ENCODE measurements around the gene NEURL1. TPM values are rescaled to one million over a fixed set of nuclear protein-coding genes. Genes with fewer than 3 reads are reported as not detected.
"Not testable (repeated sequence)": the region's sequence is repeated elsewhere in the genome, so short reads cannot be mapped to it uniquely, and the experiment has no call there.

The NEURL1 gene
- total RNA-seq, 2 experiments from 2014 or later = 2.2 to 2.5 TPM

- DNase-seq (no peak), ATAC-seq (no peak)
- H3K9me3 Mint-ChIP-seq (ENCODE audit: low read depth) = no peaks in the 10 kb centered on the region
- H3K4me1 Mint-ChIP-seq = peaks cover 18% of the 10 kb centered on the region
- no peak overlapping the region for H3K4me3 Mint-ChIP-seq
- H3K36me3 Mint-ChIP-seq = no peaks in the 10 kb centered on the region
- peaks cover 36% of the 10 kb centered on the region for H3K27me3 Mint-ChIP-seq
- CTCF ChIA-PET = no interaction called here
- H3K27ac Mint-ChIP-seq = no peak overlapping the region
Measured at GRCh38 chr10:103519798-103520197, 26.3 kb downstream of the NEURL1 start.

GRCh38 chr10:103522006-103522405 lies 28.5 kb downstream of the NEURL1 start:
- H3K27ac Mint-ChIP-seq; H3K9me3 Mint-ChIP-seq (ENCODE audit: low read depth); H3K4me3 Mint-ChIP-seq; CTCF ChIA-PET; H3K4me1 Mint-ChIP-seq; H3K36me3 Mint-ChIP-seq; ATAC-seq; DNase-seq: not testable (repeated sequence)
- H3K27me3 Mint-ChIP-seq = peaks cover 53% of the 10 kb centered on the region

- DNase-seq (no peak), ATAC-seq (no peak)
- H3K36me3 Mint-ChIP-seq = no peaks in the 10 kb centered on the region
- no peak overlapping the region for H3K27ac Mint-ChIP-seq
- H3K4me3 Mint-ChIP-seq = no peak overlapping the region
- H3K27me3 Mint-ChIP-seq = peaks cover 53% of the 10 kb centered on the region
- no peaks in the 10 kb centered on the region for H3K4me1 Mint-ChIP-seq
- CTCF ChIA-PET = no interaction called here
- no peaks in the 10 kb centered on the region for H3K9me3 Mint-ChIP-seq (ENCODE audit: low read depth)
Measured at GRCh38 chr10:103523683-103524082, 30.2 kb downstream of the NEURL1 start.

- Mint-ChIP-seq H3K9me3 (ENCODE audit: low read depth) (peaks cover 6% of the 10 kb centered on the region), H3K27ac (no peak overlapping the region), H3K27me3 (peaks cover 56% of the 10 kb centered on the region), H3K36me3 (no peaks in the 10 kb centered on the region), H3K4me1 (no peaks in the 10 kb centered on the region), H3K4me3 (no peak overlapping the region)
- CTCF ChIA-PET = no interaction called here
- DNase-seq (no peak), ATAC-seq (no peak)
Measured at GRCh38 chr10:103525901-103526300, 32.4 kb downstream of the NEURL1 start.

- H3K27ac Mint-ChIP-seq; ATAC-seq; H3K9me3 Mint-ChIP-seq (ENCODE audit: low read depth); H3K36me3 Mint-ChIP-seq; DNase-seq; CTCF ChIA-PET; H3K4me3 Mint-ChIP-seq; H3K4me1 Mint-ChIP-seq: not testable (repeated sequence)
- H3K27me3 Mint-ChIP-seq = peaks cover 50% of the 10 kb centered on the region
Measured at GRCh38 chr10:103527476-103527875, 34.0 kb downstream of the NEURL1 start.

- Mint-ChIP-seq H3K9me3 (ENCODE audit: low read depth) (peaks cover 6% of the 10 kb centered on the region), H3K27ac (no peak overlapping the region), H3K27me3 (peaks cover 46% of the 10 kb centered on the region), H3K4me1 (no peaks in the 10 kb centered on the region), H3K4me3 (no peak overlapping the region), H3K36me3 (no peaks in the 10 kb centered on the region)
- CTCF ChIA-PET = interaction anchor here (0.8 kb wide), 1 partner anchor 64 kb away, joined by 3 read pairs; no protein-coding TSS in a partner anchor
- ATAC-seq = no peak
- DNase-seq = no peak
Measured at GRCh38 chr10:103528549-103528948, 35.0 kb downstream of the NEURL1 start.

GRCh38 chr10:103529539-103529938 lies 36.0 kb downstream of the NEURL1 start:
- H3K4me1 Mint-ChIP-seq = no peaks in the 10 kb centered on the region
- peaks cover 13% of the 10 kb centered on the region for H3K9me3 Mint-ChIP-seq (ENCODE audit: low read depth)
- no peak overlapping the region for H3K27ac Mint-ChIP-seq
- peaks cover 42% of the 10 kb centered on the region for H3K27me3 Mint-ChIP-seq
- peaks cover 6% of the 10 kb centered on the region for H3K36me3 Mint-ChIP-seq
- CTCF ChIA-PET = no interaction called here
- DNase-seq = no peak
- no peak for ATAC-seq
- H3K4me3 Mint-ChIP-seq = no peak overlapping the region

GRCh38 chr10:103533827-103534226 lies 40.3 kb downstream of the NEURL1 start:
- no peak for ATAC-seq
- Mint-ChIP-seq H3K4me3 (no peak overlapping the region), H3K4me1 (no peaks in the 10 kb centered on the region), H3K27ac (no peak overlapping the region), H3K36me3 (peaks cover 6% of the 10 kb centered on the region), H3K27me3 (peaks cover 32% of the 10 kb centered on the region), H3K9me3 (ENCODE audit: low read depth) (peaks cover 13% of the 10 kb centered on the region)
- DNase-seq = no peak
- CTCF ChIA-PET = interaction anchor here (0.7 kb wide), 1 partner anchor 59 kb away, joined by 3 read pairs; no protein-coding TSS in a partner anchor

GRCh38 chr10:103534621-103535498 lies 41.4 kb downstream of the NEURL1 start:
- H3K9me3 Mint-ChIP-seq (ENCODE audit: low read depth) = peaks cover 7% of the 10 kb centered on the region
- peaks cover 32% of the 10 kb centered on the region for H3K27me3 Mint-ChIP-seq
- peaks cover 6% of the 10 kb centered on the region for H3K36me3 Mint-ChIP-seq
- CTCF ChIA-PET = no interaction called here
- DNase-seq = no peak
- no peak overlapping the region for H3K27ac Mint-ChIP-seq
- H3K4me3 Mint-ChIP-seq = no peak overlapping the region
- no peaks in the 10 kb centered on the region for H3K4me1 Mint-ChIP-seq
- ATAC-seq = no peak

GRCh38 chr10:103535595-103535994 lies 42.1 kb downstream of the NEURL1 start:
- H3K9me3 Mint-ChIP-seq (ENCODE audit: low read depth) = peaks cover 7% of the 10 kb centered on the region

GRCh38 chr10:103539751-103540150 lies 46.2 kb downstream of the NEURL1 start:
- ATAC-seq = no peak
- peaks cover 27% of the 10 kb centered on the region for H3K27me3 Mint-ChIP-seq
- no peak overlapping the region for H3K4me3 Mint-ChIP-seq
- DNase-seq = no peak
- no peaks in the 10 kb centered on the region for H3K36me3 Mint-ChIP-seq
- CTCF ChIA-PET = no interaction called here
- peaks cover 12% of the 10 kb centered on the region for H3K4me1 Mint-ChIP-seq
- no peak overlapping the region for H3K27ac Mint-ChIP-seq
- H3K9me3 Mint-ChIP-seq (ENCODE audit: low read depth) = no peaks in the 10 kb centered on the region

More at GRCh38 chr10:103535595-103535994, 42.1 kb downstream of the NEURL1 start:
- Mint-ChIP-seq H3K36me3 (peaks cover 6% of the 10 kb centered on the region), H3K4me1 (no peaks in the 10 kb centered on the region), H3K4me3 (no peak overlapping the region), H3K27me3 (peaks cover 33% of the 10 kb centered on the region), H3K27ac (no peak overlapping the region)
- no peak for DNase-seq
- CTCF ChIA-PET = no interaction called here
- no peak for ATAC-seq

- Mint-ChIP-seq H3K27ac (no peak overlapping the region), H3K4me3 (no peak overlapping the region), H3K27me3 (peaks cover 26% of the 10 kb centered on the region), H3K36me3 (no peaks in the 10 kb centered on the region), H3K4me1 (peaks cover 12% of the 10 kb centered on the region), H3K9me3 (ENCODE audit: low read depth) (no peaks in the 10 kb centered on the region)
- no peak for ATAC-seq
- no peak for DNase-seq
- CTCF ChIA-PET = no interaction called here
Measured at GRCh38 chr10:103540722-103541121, 47.2 kb downstream of the NEURL1 start.

GRCh38 chr10:103541616-103542015 lies 48.1 kb downstream of the NEURL1 start:
- H3K36me3 Mint-ChIP-seq = no peaks in the 10 kb centered on the region
- no peaks in the 10 kb centered on the region for H3K9me3 Mint-ChIP-seq (ENCODE audit: low read depth)
- no peak overlapping the region for H3K27ac Mint-ChIP-seq
- H3K4me1 Mint-ChIP-seq = peaks cover 12% of the 10 kb centered on the region
- H3K27me3 Mint-ChIP-seq = peaks cover 24% of the 10 kb centered on the region
- H3K4me3 Mint-ChIP-seq = no peak overlapping the region
- DNase-seq (no peak), ATAC-seq (no peak)
- CTCF ChIA-PET = interaction anchor here (0.9 to 1.5 kb wide), 3 partner anchors 25 to 155 kb away, joined by 3 to 4 read pairs (median 3); partner anchors contain the start of gene NEURL1
